Osteoblast (primary cell): ENCODE measurements around the gene ATAD5. TPM values are rescaled to one million over a fixed set of nuclear protein-coding genes. Genes with fewer than 3 reads are reported as not detected.

Experiments
- DNase-seq: peaks from one replicate; pipeline ENCODE4 v3.0.0; 2011; ENCODE audit warnings: low spot score, mixed read lengths; ENCODE audit not compliant: insufficient read length; ENCODE audit errors: missing footprints
- H2AFZ ChIP-seq: 2 replicates; pipeline ENCODE4 v1.6.0; 2011; ENCODE audit warnings: mild to moderate bottlenecking, low read length
- H3K27ac ChIP-seq: 2 replicates; pipeline ENCODE4 v1.5.1; 2011; ENCODE audit warnings: mild to moderate bottlenecking, low read depth, low read length, moderate library complexity
- H3K27me3 ChIP-seq: 2 replicates; pipeline ENCODE4 v1.6.0; 2012; ENCODE audit warnings: mild to moderate bottlenecking, control low read depth, inconsistent platforms, low read length, moderate library complexity; ENCODE audit not compliant: insufficient read depth
- H3K36me3 ChIP-seq: 2 replicates; pipeline ENCODE4 v1.5.1; 2011; ENCODE audit warnings: mild to moderate bottlenecking, low read length, control low read depth, moderate library complexity; ENCODE audit not compliant: insufficient read depth
- H3K4me1 ChIP-seq: 2 replicates; pipeline ENCODE4 v1.5.1; 2011; ENCODE audit warnings: mild to moderate bottlenecking, low read length, control low read depth, moderate library complexity; ENCODE audit not compliant: insufficient read depth
- H3K4me2 ChIP-seq: 2 replicates; pipeline ENCODE4 v1.6.0; 2011; ENCODE audit warnings: mild to moderate bottlenecking, low read length; ENCODE audit not compliant: insufficient read depth
- H3K4me3 ChIP-seq: fragments of 200-600 bp; sonication (generic); 3 replicates; pipeline ENCODE4 v1.5.1; 2012; ENCODE audit warnings: mild to moderate bottlenecking, low read length, inconsistent platforms; ENCODE audit not compliant: insufficient read depth
- H3K79me2 ChIP-seq: 2 replicates; pipeline ENCODE4 v1.6.0; 2012; ENCODE audit warnings: mild to moderate bottlenecking, low read length, control low read depth, inconsistent platforms; ENCODE audit not compliant: insufficient read depth
- H3K9me3 ChIP-seq: 2 replicates; pipeline ENCODE4 v1.5.1; 2011; ENCODE audit warnings: low read depth, low read length, control low read depth
- H4K20me1 ChIP-seq: 2 replicates; pipeline ENCODE4 v1.6.0; 2012; ENCODE audit warnings: mild to moderate bottlenecking, low read length, control low read depth; ENCODE audit not compliant: insufficient read depth
- total RNA-seq: library from RNA; depleted of rRNA; stranded (reverse); fragments of >200 nt; gene quantifications from 2 replicates; pipeline ENCODE4 v1.2.3, GENCODE V29; 2012
- TF ChIP-seq, protein P1 (sequence below): IDR thresholded peaks from 2 replicates; pipeline ENCODE4 v1.5.1; 2011; ENCODE audit warnings: mild to moderate bottlenecking, low read depth, low read length, moderate library complexity; ENCODE audit errors: extremely low read depth

Gene ATAD5, protein sequence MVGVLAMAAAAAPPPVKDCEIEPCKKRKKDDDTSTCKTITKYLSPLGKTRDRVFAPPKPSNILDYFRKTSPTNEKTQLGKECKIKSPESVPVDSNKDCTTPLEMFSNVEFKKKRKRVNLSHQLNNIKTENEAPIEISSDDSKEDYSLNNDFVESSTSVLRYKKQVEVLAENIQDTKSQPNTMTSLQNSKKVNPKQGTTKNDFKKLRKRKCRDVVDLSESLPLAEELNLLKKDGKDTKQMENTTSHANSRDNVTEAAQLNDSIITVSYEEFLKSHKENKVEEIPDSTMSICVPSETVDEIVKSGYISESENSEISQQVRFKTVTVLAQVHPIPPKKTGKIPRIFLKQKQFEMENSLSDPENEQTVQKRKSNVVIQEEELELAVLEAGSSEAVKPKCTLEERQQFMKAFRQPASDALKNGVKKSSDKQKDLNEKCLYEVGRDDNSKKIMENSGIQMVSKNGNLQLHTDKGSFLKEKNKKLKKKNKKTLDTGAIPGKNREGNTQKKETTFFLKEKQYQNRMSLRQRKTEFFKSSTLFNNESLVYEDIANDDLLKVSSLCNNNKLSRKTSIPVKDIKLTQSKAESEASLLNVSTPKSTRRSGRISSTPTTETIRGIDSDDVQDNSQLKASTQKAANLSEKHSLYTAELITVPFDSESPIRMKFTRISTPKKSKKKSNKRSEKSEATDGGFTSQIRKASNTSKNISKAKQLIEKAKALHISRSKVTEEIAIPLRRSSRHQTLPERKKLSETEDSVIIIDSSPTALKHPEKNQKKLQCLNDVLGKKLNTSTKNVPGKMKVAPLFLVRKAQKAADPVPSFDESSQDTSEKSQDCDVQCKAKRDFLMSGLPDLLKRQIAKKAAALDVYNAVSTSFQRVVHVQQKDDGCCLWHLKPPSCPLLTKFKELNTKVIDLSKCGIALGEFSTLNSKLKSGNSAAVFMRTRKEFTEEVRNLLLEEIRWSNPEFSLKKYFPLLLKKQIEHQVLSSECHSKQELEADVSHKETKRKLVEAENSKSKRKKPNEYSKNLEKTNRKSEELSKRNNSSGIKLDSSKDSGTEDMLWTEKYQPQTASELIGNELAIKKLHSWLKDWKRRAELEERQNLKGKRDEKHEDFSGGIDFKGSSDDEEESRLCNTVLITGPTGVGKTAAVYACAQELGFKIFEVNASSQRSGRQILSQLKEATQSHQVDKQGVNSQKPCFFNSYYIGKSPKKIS (N-terminal part only)
- 1.5 and 1.8 TPM in 2 replicates for total RNA-seq

DNA sequence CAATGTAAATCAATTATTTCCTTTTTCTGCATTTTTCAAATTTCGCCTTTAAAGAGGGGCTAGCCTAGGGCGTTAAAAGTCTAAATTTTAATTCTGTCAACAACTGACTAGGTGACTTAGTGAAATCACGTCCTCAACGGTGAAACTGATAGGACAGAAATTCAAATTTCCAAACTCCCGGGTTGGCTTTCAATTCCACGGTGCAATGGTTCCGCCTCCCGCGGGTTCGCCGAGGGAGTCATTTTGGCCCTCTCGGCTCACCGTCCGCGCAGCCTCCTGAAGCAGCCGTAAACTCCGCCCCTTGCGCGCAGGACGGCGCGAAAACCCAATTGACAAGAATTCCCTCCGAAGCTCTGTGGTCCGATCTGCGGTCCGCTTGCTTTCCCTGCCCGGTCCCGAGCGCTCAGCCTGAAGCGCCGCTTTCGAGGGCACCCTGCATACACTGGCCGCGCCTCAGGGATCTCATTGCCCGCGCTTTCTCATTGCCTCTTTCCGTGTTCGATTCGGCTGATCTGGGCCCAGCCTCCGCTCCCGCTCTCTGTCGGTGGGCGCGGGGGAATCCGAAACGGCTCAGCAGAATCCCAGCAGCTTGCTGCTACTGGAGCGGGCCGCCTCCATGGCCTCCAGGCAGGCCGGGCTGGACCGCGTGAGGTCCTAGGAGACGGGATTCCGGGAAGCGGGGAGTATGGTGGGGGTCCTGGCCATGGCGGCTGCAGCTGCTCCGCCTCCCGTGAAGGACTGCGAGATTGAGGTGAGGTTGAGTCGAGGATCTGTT is at the start of gene ATAD5:
Gene ATAD5, plus strand, starts transcription at position 304 of the 775 bp plus-strand sequence. Its CDS starts 382 bp downstream, at position 686.
- H3K79me2 ChIP-seq: peaks cover 25% of the 10 kb centered on the region
- H2AFZ ChIP-seq: peak within 1 kb of the TSS; percentile 94
- no peaks in the 10 kb centered on the region for H4K20me1 ChIP-seq
- H3K36me3 ChIP-seq: peaks cover 5% of the 10 kb centered on the region
- H3K27ac ChIP-seq: peak within 1 kb of the TSS; percentile 81
- TF ChIP-seq, protein P1, sequence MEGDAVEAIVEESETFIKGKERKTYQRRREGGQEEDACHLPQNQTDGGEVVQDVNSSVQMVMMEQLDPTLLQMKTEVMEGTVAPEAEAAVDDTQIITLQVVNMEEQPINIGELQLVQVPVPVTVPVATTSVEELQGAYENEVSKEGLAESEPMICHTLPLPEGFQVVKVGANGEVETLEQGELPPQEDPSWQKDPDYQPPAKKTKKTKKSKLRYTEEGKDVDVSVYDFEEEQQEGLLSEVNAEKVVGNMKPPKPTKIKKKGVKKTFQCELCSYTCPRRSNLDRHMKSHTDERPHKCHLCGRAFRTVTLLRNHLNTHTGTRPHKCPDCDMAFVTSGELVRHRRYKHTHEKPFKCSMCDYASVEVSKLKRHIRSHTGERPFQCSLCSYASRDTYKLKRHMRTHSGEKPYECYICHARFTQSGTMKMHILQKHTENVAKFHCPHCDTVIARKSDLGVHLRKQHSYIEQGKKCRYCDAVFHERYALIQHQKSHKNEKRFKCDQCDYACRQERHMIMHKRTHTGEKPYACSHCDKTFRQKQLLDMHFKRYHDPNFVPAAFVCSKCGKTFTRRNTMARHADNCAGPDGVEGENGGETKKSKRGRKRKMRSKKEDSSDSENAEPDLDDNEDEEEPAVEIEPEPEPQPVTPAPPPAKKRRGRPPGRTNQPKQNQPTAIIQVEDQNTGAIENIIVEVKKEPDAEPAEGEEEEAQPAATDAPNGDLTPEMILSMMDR: no peak
- no peaks in the 10 kb centered on the region for H3K9me3 ChIP-seq
- DNase-seq: peak; percentile 97
- H3K4me2 ChIP-seq: peak within 1 kb of the TSS; percentile 96
- no peaks in the 10 kb centered on the region for H3K27me3 ChIP-seq
- H3K4me3 ChIP-seq: peak within 1 kb of the TSS; percentile 99
- H3K4me1 ChIP-seq: peaks cover 17% of the 10 kb centered on the region

DNA sequence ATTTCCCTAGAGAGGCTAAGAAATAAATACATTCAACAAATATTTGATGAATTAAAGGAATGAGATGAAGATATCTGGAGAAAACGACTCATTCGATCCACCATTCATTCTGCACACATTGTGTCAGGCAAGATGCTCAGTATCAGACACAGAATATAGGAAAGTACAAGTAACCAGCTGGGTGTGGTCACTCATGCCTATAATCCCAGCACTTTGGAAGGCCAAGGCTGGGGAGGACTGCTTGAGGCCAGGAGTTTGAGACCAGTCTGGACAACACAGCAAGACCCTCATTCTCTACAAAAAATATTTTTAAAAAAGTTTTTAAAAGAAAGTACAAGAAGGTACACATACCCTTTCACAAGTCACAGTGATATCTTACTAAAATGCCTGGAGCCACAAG is 49.6 kb upstream of the ATAD5 start:
- DNase-seq: no peak
- Histone ChIP-seq H3K36me3 (peaks cover 40% of the 10 kb centered on the region), H2AFZ (no peak overlapping the region), H3K27me3 (no peaks in the 10 kb centered on the region), H3K27ac (peak overlapping the region; percentile 28), H3K4me3 (no peak overlapping the region), H3K79me2 (no peaks in the 10 kb centered on the region), H3K4me1 (no peaks in the 10 kb centered on the region), H3K4me2 (no peak overlapping the region), H3K9me3 (no peaks in the 10 kb centered on the region), H4K20me1 (no peaks in the 10 kb centered on the region)
- TF ChIP-seq, protein P1: no peak

DNA sequence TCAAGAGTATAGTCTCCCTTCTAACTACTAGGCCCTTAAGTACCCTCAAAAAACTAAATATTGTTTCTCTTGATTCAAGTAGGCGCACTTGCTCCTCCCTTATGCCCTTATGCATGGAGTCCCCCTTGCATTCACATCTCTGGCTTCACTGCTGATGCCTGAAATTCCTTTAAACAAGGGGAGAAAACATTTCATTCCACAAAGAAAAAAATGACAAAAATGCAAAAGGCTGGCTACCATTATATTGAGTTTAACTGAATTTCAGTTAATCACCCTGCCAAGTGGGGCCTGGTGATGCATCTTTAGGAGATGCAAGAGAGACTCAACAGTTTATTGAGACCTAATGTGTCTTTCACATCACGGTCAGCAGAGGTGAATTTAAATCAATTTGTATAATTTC is 42.8 kb upstream of the ATAD5 start:
- Histone ChIP-seq H3K4me3 (no peak overlapping the region), H3K4me2 (no peak overlapping the region), H3K27ac (no peak overlapping the region), H2AFZ (no peak overlapping the region), H4K20me1 (no peaks in the 10 kb centered on the region), H3K4me1 (peaks cover 6% of the 10 kb centered on the region), H3K79me2 (no peaks in the 10 kb centered on the region), H3K27me3 (no peaks in the 10 kb centered on the region), H3K36me3 (peaks cover 67% of the 10 kb centered on the region), H3K9me3 (no peaks in the 10 kb centered on the region)
- DNase-seq: no peak
- TF ChIP-seq, protein P1: no peak
